NCI-H146 treated with DMSO at 0.1 percent for 48 hours (cell line): ENCODE data around the gene IL16.
A peak's percentile ranks its signal among the peaks of the same experiment; 100 is the strongest.

Experiments
- DNase-seq: peaks from one replicate; lab custom pipeline; 2025; ENCODE audit not compliant: unreplicated experiment; lab: John Stamatoyannopoulos, UW

IL16 gene

GRCh38 chr15:81254277-81254915 lies 57.7 kb downstream of the IL16 start:
- DNase-seq = no peak

- no peak for DNase-seq
Measured at GRCh38 chr15:81254916-81255290, 58.2 kb downstream of the IL16 start.

GRCh38 chr15:81255315-81255957 lies 58.8 kb downstream of the IL16 start:
- DNase-seq = no peak

GRCh38 chr15:81255958-81256320 lies 59.3 kb downstream of the IL16 start:
- no peak for DNase-seq

GRCh38 chr15:81256916-81257315 lies 60.2 kb downstream of the IL16 start:
- DNase-seq = no peak

GRCh38 chr15:81257435-81257834 lies 60.8 kb downstream of the IL16 start:
- DNase-seq = no peak

GRCh38 chr15:81258455-81258854 lies 61.8 kb downstream of the IL16 start:
- no peak for DNase-seq

- no peak for DNase-seq
Measured at GRCh38 chr15:81259760-81260298, 63.1 kb downstream of the IL16 start.

GRCh38 chr15:81261172-81261811 lies 64.6 kb downstream of the IL16 start:
- DNase-seq = no peak

- no peak for DNase-seq
Measured at GRCh38 chr15:81263477-81263876, 66.8 kb downstream of the IL16 start.

- no peak for DNase-seq
Measured at GRCh38 chr15:81264072-81264857, 67.6 kb downstream of the IL16 start.

GRCh38 chr15:81265256-81265943 lies 68.7 kb downstream of the IL16 start:
- DNase-seq = peak; percentile 37

- DNase-seq = peak; percentile 38
Measured at GRCh38 chr15:81265944-81266775, 69.5 kb downstream of the IL16 start.

- no peak for DNase-seq
Measured at GRCh38 chr15:81268340-81268739, 71.7 kb downstream of the IL16 start.

- DNase-seq = no peak
Measured at GRCh38 chr15:81268881-81269601, 72.4 kb downstream of the IL16 start.

- DNase-seq = no peak
Measured at GRCh38 chr15:81270188-81270587, 73.5 kb downstream of the IL16 start.

- no peak for DNase-seq
Measured at GRCh38 chr15:81270781-81271491, 74.3 kb downstream of the IL16 start.

GRCh38 chr15:81271761-81272644 lies 75.3 kb downstream of the IL16 start:
- DNase-seq = no peak
